ENCODE results near the gene RNF125. TPM values are rescaled to one million over a fixed set of nuclear protein-coding genes. Genes with fewer than 3 reads are reported as not detected.
"Not testable (repeated sequence)": the region's sequence is repeated elsewhere in the genome, so short reads cannot be mapped to it uniquely, and the experiment has no call there.

The RNF125 gene
- total and polyA plus RNA-seq, 2 experiments from 2014 or later = 2.0 to 2.2 TPM

GRCh38 chr18:31990823-31991222 is 27.8 kb upstream of the RNF125 start:
- DNase-seq (ENCODE audit: low read depth in 1 of 2, low spot score in 1 of 2) = no peak
- H3K4me1 ChIP-seq (ENCODE audit: low read depth) = peaks cover 5% of the 10 kb centered on the region
- no peak for TF ChIP-seq CTCF (IDR thresholded peaks at IDR 0.05; ENCODE audit: low read depth, low read length)
- H3K9me3 ChIP-seq (ENCODE audit: low read depth) = no peaks in the 10 kb centered on the region
- H3K36me3 ChIP-seq = no peaks in the 10 kb centered on the region
- no peaks in the 10 kb centered on the region for H3K27me3 ChIP-seq
- H3K4me3 ChIP-seq = no peak overlapping the region
- H3K27ac ChIP-seq = no peak overlapping the region

- no peak overlapping the region for H3K4me3 ChIP-seq
- DNase-seq (ENCODE audit: low read depth in 1 of 2, low spot score in 1 of 2) = no peak
- H3K9me3 ChIP-seq (ENCODE audit: low read depth) = no peaks in the 10 kb centered on the region
- H3K27me3 ChIP-seq = no peaks in the 10 kb centered on the region
- TF ChIP-seq CTCF (IDR thresholded peaks at IDR 0.05; ENCODE audit: low read depth, low read length) = no peak
- no peaks in the 10 kb centered on the region for H3K36me3 ChIP-seq
- peaks cover 5% of the 10 kb centered on the region for H3K4me1 ChIP-seq (ENCODE audit: low read depth)
- H3K27ac ChIP-seq = no peak overlapping the region
These were observed 22.6 kb upstream of the RNF125 start for GRCh38 chr18:31996007-31996406.

GRCh38 chr18:31998880-31999412 is 19.7 kb upstream of the RNF125 start:
- Histone ChIP-seq H3K27me3 (no peaks in the 10 kb centered on the region), H3K4me1 (ENCODE audit: low read depth) (no peaks in the 10 kb centered on the region), H3K4me3 (no peak overlapping the region), H3K27ac (no peak overlapping the region), H3K36me3 (no peaks in the 10 kb centered on the region), H3K9me3 (ENCODE audit: low read depth) (no peaks in the 10 kb centered on the region)
- DNase-seq (ENCODE audit: low read depth in 1 of 2, low spot score in 1 of 2) = peak in 1 of 2 donors; percentile 5
- TF ChIP-seq CTCF (IDR thresholded peaks at IDR 0.05; ENCODE audit: low read depth, low read length) = no peak

- DNase-seq (ENCODE audit: low read depth in 1 of 2, low spot score in 1 of 2); H3K4me3 ChIP-seq; H3K4me1 ChIP-seq (ENCODE audit: low read depth); H3K9me3 ChIP-seq (ENCODE audit: low read depth); H3K27me3 ChIP-seq; H3K36me3 ChIP-seq; H3K27ac ChIP-seq: not testable (repeated sequence)
These were observed 17.5 kb upstream of the RNF125 start for GRCh38 chr18:32001141-32001540.

- H3K9me3 ChIP-seq (ENCODE audit: low read depth); H3K27ac ChIP-seq; DNase-seq (ENCODE audit: low read depth in 1 of 2, low spot score in 1 of 2); H3K4me1 ChIP-seq (ENCODE audit: low read depth); H3K27me3 ChIP-seq; H3K4me3 ChIP-seq; H3K36me3 ChIP-seq: not testable (repeated sequence)
These were observed 14.8 kb upstream of the RNF125 start for GRCh38 chr18:32003822-32004221.

- Histone ChIP-seq H3K4me1 (ENCODE audit: low read depth) (no peaks in the 10 kb centered on the region), H3K27ac (no peak overlapping the region), H3K9me3 (ENCODE audit: low read depth) (no peaks in the 10 kb centered on the region), H3K36me3 (no peaks in the 10 kb centered on the region), H3K27me3 (no peaks in the 10 kb centered on the region), H3K4me3 (no peak overlapping the region)
- TF ChIP-seq CTCF (IDR thresholded peaks at IDR 0.05; ENCODE audit: low read depth, low read length) = no peak
- no peak for DNase-seq (ENCODE audit: low read depth in 1 of 2, low spot score in 1 of 2)
These were observed 8.4 kb upstream of the RNF125 start for GRCh38 chr18:32010124-32010721.
